ENCODE data around the gene HDGF.

HDGF gene

GRCh38 chr1:156726549-156727226, 24.8 kb downstream of the HDGF start:
- no peak for DNase-seq (ENCODE audit: extremely low read depth in 1 of 2, low read depth in 1 of 2)

GRCh38 chr1:156725683-156726280, 25.7 kb downstream of the HDGF start:
- DNase-seq (ENCODE audit: extremely low read depth in 1 of 2, low read depth in 1 of 2), result peak; percentile 42 to 71

- DNase-seq (ENCODE audit: extremely low read depth in 1 of 2, low read depth in 1 of 2), result no peak
Observed at GRCh38 chr1:156721535-156721934, 29.9 kb downstream of the HDGF start.

GRCh38 chr1:156721131-156721530, 30.3 kb downstream of the HDGF start:
- DNase-seq (ENCODE audit: extremely low read depth in 1 of 2, low read depth in 1 of 2), result no peak

- no peak for DNase-seq (ENCODE audit: extremely low read depth in 1 of 2, low read depth in 1 of 2)
Observed at GRCh38 chr1:156717351-156717750, 34.1 kb downstream of the HDGF start.

GRCh38 chr1:156714830-156715229, 36.6 kb downstream of the HDGF start:
- DNase-seq (ENCODE audit: extremely low read depth in 1 of 2, low read depth in 1 of 2), result no peak

- no peak for DNase-seq (ENCODE audit: extremely low read depth in 1 of 2, low read depth in 1 of 2)
Observed at GRCh38 chr1:156712626-156713025, 38.8 kb downstream of the HDGF start.

GRCh38 chr1:156711011-156711817, 40.3 kb downstream of the HDGF start:
- no peak for DNase-seq (ENCODE audit: extremely low read depth in 1 of 2, low read depth in 1 of 2)

GRCh38 chr1:156709757-156710489, 41.6 kb downstream of the HDGF start:
- no peak for DNase-seq (ENCODE audit: extremely low read depth in 1 of 2, low read depth in 1 of 2)

- no peak for DNase-seq (ENCODE audit: extremely low read depth in 1 of 2, low read depth in 1 of 2)
Observed at GRCh38 chr1:156709031-156709430, 42.4 kb downstream of the HDGF start.

- no peak for DNase-seq (ENCODE audit: extremely low read depth in 1 of 2, low read depth in 1 of 2)
Observed at GRCh38 chr1:156708218-156708661, 43.2 kb downstream of the HDGF start.

- no peak for DNase-seq (ENCODE audit: extremely low read depth in 1 of 2, low read depth in 1 of 2)
Observed at GRCh38 chr1:156707417-156708217, 43.9 kb downstream of the HDGF start.

- no peak for DNase-seq (ENCODE audit: extremely low read depth in 1 of 2, low read depth in 1 of 2)
Observed at GRCh38 chr1:156706657-156707416, 44.6 kb downstream of the HDGF start.

- peak; percentile 29 to 67 for DNase-seq (ENCODE audit: extremely low read depth in 1 of 2, low read depth in 1 of 2)
Observed at GRCh38 chr1:156705918-156706656, 45.4 kb downstream of the HDGF start.

- DNase-seq (ENCODE audit: extremely low read depth in 1 of 2, low read depth in 1 of 2), result no peak
Observed at GRCh38 chr1:156705321-156705917, 46.1 kb downstream of the HDGF start, which contains the start of gene CRABP2. Gene CRABP2 (minus strand): TSS chr1:156705583. CDS start chr1:156705446, 137 bp downstream.

- no peak for DNase-seq (ENCODE audit: extremely low read depth in 1 of 2, low read depth in 1 of 2)
Observed at GRCh38 chr1:156704930-156705320, 46.5 kb downstream of the HDGF start.

GRCh38 chr1:156704166-156704711, 47.2 kb downstream of the HDGF start:
- DNase-seq (ENCODE audit: extremely low read depth in 1 of 2, low read depth in 1 of 2), result no peak

- no peak for DNase-seq (ENCODE audit: extremely low read depth in 1 of 2, low read depth in 1 of 2)
Observed at GRCh38 chr1:156703741-156704140, 47.7 kb downstream of the HDGF start.

All from activated CD8-positive, alpha-beta memory T cell treated with anti-CD3 and anti-CD28 coated beads for 1 hour (primary cell).